Skeletal muscle tissue (tissue), 4 donors: ENCODE data around the gene AKAP13. TPM values are rescaled to one million over a fixed set of nuclear protein-coding genes. Genes with fewer than 3 reads are reported as not detected.

Experiments
- H3K27ac ChIP-seq: one replicate; pipeline ENCODE4 v1.7.0; 2013; ENCODE audit warnings: mild to moderate bottlenecking, low read depth, low read length, inconsistent platforms
- H3K27me3 ChIP-seq, 3 donors: one replicate each; pipeline ENCODE4 v1.7.0; 2013; ENCODE audit warnings: low read length in 3 of 3; ENCODE audit not compliant: control insufficient read depth in 3 of 3, insufficient read depth in 3 of 3
- H3K36me3 ChIP-seq, 3 donors: one replicate each; pipeline ENCODE4 v1.7.0; 2013; ENCODE audit warnings: low read length in 3 of 3; ENCODE audit not compliant: control insufficient read depth in 3 of 3, insufficient read depth in 3 of 3
- H3K4me1 ChIP-seq, 3 donors: one replicate each; pipeline ENCODE4 v1.7.0; 2013; ENCODE audit warnings: low read length in 3 of 3, mild to moderate bottlenecking in 3 of 3; ENCODE audit not compliant: control insufficient read depth in 3 of 3, insufficient read depth in 3 of 3
- H3K4me3 ChIP-seq, 3 donors: one replicate each; pipeline ENCODE4 v1.7.0; 2013; ENCODE audit warnings: low read length in 3 of 3
- H3K9ac ChIP-seq, 3 donors: one replicate each; pipeline ENCODE4 v1.7.0; 2013; ENCODE audit warnings: low read length in 3 of 3, mild to moderate bottlenecking in 3 of 3, moderate library complexity in 2 of 3, low read depth in 1 of 3
- H3K9me3 ChIP-seq, 3 donors: one replicate each; pipeline ENCODE4 v1.7.0; 2013; ENCODE audit warnings: low read length in 3 of 3; ENCODE audit not compliant: control insufficient read depth in 3 of 3
- total RNA-seq: library from RNA; depleted of rRNA; stranded (reverse); fragments of >200 nt; gene quantifications from one replicate; pipeline ENCODE4 v1.2.3, GENCODE V29; 2014
- donor health status: Osteomylitis.

Gene AKAP13
- total RNA-seq, 1 donor from 2014 or later = 129 TPM

DNA sequence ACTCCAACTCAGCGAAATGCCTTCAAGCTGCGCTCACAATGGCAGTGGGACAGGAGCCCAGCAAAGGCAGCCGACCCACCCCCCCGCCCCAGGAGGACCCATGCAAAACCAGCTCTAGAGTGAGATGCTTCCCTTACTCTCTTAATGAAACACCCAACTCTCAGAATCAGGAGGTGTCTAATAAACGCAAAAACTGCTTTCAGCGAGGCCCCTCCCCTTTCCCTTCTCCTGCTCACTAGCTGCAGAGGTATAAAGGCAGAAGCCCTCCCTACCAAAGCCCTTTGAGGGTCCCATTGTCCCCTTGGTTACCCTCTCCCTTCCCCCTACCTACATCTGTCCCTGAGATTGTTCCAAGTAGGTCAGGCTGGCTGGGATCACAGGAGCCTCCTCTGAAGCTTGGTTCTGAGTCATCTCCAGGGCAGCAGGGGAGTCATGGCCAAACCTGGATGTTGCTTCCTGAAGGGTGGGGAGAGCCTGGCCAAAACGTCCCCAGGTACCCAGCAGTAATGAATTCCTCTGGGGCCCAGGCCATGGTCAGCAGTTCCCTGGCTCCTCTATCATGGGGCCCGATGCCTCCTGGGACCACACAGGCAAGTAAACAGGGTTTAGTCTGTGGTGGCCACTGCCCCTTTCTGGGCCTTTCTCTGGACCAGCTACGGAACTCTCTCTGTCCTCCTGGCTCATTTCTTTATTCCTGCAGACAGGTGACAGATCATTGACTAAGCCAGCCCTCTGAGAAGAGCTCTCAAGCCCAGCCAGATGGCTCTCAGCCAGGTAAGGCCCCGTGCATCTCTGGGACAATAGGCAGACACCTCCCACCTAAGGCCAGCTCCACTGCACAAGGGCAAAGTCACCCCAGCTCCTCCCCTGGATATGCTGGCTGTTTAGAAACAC is 405.7 kb downstream of the AKAP13 start:
- H3K27ac ChIP-seq = peak overlapping the region; percentile 86
- peak overlapping the region; percentile 50 to 56 (median 51) for H3K4me3 ChIP-seq

DNA sequence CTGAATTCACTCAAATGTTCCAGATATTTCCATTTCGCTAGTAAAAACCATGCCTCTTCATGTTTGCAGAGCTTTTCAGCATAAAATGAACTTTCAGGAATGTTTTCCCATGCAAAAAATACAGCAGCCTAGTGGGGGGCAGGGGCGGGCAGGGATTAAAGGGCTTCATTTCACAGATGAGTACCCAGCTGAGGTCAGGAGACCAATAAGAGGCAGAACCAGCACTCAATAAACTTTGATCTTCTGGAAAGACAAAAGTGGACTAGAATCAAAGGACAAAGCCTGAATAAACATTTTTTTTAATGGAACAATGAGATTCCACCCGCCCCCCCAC is 406.3 kb downstream of the AKAP13 start:
- Histone ChIP-seq H3K4me3 (peak overlapping the region in 2 of 3 donors; percentile 51 to 56), H3K27me3 (no peaks in the 10 kb centered on the region), H3K9me3 (no peaks in the 10 kb centered on the region), H3K36me3 (no peaks in the 10 kb centered on the region), H3K9ac (peak overlapping the region; percentile 51 to 73 (median 51)), H3K27ac (peak overlapping the region; percentile 86), H3K4me1 (peaks cover 25 to 41% (median 40%) of the 10 kb centered on the region in 3 donors)

More for the DNA sequence above, 405.7 kb downstream of the AKAP13 start:
- Histone ChIP-seq H3K4me1 (peaks cover 25 to 41% (median 41%) of the 10 kb centered on the region in 3 donors), H3K36me3 (no peaks in the 10 kb centered on the region), H3K27me3 (no peaks in the 10 kb centered on the region), H3K9me3 (no peaks in the 10 kb centered on the region), H3K9ac (peak overlapping the region; percentile 51 to 73 (median 54))

GRCh38 chr15:85788771-85789495 is 408.5 kb downstream of the AKAP13 start:
- no peak overlapping the region for H3K4me3 ChIP-seq
- H3K27ac ChIP-seq = no peak overlapping the region
- H3K9ac ChIP-seq = no peak overlapping the region
- no peaks in the 10 kb centered on the region for H3K27me3 ChIP-seq
- H3K4me1 ChIP-seq = peaks cover 42 to 56% (median 47%) of the 10 kb centered on the region in 3 donors
- H3K9me3 ChIP-seq = no peaks in the 10 kb centered on the region
- H3K36me3 ChIP-seq = no peaks in the 10 kb centered on the region

GRCh38 chr15:85789496-85789875 is 409.1 kb downstream of the AKAP13 start:
- H3K27me3 ChIP-seq = no peaks in the 10 kb centered on the region
- H3K36me3 ChIP-seq = no peaks in the 10 kb centered on the region
- no peak overlapping the region for H3K4me3 ChIP-seq
- no peak overlapping the region for H3K9ac ChIP-seq
- H3K27ac ChIP-seq = no peak overlapping the region
- no peaks in the 10 kb centered on the region for H3K9me3 ChIP-seq
- H3K4me1 ChIP-seq = peaks cover 43 to 57% (median 48%) of the 10 kb centered on the region in 3 donors

DNA sequence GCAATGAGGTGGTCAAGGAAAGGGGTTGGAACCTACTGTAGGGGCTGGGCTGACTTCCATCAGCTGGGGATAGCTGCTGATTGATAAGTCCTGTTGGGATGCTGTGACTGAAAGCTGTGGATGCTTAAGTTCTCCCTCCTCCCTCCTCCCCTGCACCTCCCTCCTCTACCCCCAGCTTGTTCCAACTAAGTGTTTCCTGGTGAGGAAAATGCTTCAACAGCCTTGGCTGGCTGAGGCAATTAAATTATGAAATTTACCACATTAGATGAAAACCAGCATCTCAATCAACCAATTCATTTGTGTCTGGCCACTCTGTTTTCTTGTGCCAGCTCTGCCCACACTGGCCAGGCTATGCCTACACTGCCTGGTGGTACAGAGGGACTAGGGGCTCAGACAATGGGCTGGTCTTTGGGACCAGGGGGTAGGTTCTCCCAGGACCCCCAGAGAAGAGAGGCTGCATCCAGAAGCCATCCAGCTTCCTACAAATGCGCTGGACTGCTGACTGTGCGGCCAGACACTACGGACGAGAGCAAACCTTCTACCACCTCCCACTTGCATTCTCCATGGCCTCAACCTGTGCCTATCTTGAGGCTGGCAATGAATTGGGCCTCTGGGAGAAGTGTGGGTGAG is 411.8 kb downstream of the AKAP13 start:
- no peaks in the 10 kb centered on the region for H3K36me3 ChIP-seq
- H3K4me3 ChIP-seq = peak overlapping the region in 1 of 3 donors; percentile 13
- no peak overlapping the region for H3K27ac ChIP-seq
- no peaks in the 10 kb centered on the region for H3K9me3 ChIP-seq
- no peaks in the 10 kb centered on the region for H3K27me3 ChIP-seq
- H3K4me1 ChIP-seq = peaks cover 31 to 45% (median 33%) of the 10 kb centered on the region in 3 donors
- H3K9ac ChIP-seq = peak overlapping the region in 1 of 3 donors; percentile 8

- no peaks in the 10 kb centered on the region for H3K9me3 ChIP-seq
- no peaks in the 10 kb centered on the region for H3K27me3 ChIP-seq
- peak overlapping the region; percentile 83 to 85 (median 85) for H3K9ac ChIP-seq
These were observed 412.6 kb downstream of the AKAP13 start for GRCh38 chr15:85792912-85793590.

DNA sequence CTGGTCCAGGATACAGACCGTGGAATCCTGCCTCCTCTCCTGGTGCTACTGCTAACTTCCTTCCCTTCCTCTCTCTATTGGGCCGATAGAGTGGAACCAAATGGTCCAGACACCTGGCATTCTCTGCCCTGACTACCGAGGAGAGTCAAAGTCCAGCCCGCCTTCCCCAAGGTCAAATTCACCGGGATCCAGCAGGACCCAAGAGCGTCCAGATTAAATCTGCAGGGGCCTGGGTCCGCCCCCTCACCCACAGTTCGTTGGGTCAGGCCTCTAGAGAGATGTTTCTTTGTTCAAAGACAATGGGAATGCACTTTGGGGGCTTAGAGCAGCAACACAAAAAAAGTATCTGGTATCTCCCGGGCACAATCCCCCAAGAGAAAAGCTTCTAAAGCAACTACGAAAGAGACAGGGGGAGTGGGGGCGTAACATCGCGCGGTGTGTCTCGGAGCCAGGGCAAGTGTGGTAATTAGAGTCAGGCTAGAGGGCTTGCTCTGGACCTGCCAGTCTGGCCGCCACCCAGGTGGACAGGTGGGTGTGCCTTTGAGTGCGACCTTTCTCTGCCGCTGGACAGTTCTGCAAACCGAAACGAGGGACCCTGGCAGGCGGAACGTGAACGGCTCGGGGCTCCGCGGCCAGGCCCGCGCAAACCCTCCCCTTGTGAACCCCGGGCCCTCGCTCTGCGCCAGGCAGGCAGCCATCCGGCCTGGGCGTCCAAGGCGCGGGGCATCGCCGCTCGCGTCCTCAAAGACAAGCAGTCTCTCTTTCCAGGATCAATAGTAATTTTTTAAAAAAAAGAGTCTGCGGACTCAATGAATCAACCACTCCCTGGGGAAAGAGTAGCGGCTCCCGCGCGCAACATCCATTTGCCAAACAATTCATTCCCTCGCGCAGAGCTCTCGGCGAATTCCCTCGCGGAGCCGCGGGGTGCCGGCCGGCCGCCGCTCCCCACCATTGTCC is 413.5 kb downstream of the AKAP13 start:
- Histone ChIP-seq H3K4me3 (peak overlapping the region; percentile 86 to 87 (median 86)), H3K27me3 (no peaks in the 10 kb centered on the region), H3K27ac (peak overlapping the region; percentile 89), H3K4me1 (peaks cover 21 to 39% (median 26%) of the 10 kb centered on the region in 3 donors), H3K9ac (peak overlapping the region; percentile 83 to 85 (median 85)), H3K36me3 (no peaks in the 10 kb centered on the region), H3K9me3 (no peaks in the 10 kb centered on the region)

More at GRCh38 chr15:85792912-85793590, 412.6 kb downstream of the AKAP13 start:
- Histone ChIP-seq H3K4me3 (peak overlapping the region; percentile 86 to 87 (median 86)), H3K27ac (peak overlapping the region; percentile 89), H3K36me3 (no peaks in the 10 kb centered on the region), H3K4me1 (peaks cover 27 to 43% (median 33%) of the 10 kb centered on the region in 3 donors)

GRCh38 chr15:85794598-85795336 is 414.4 kb downstream of the AKAP13 start, which contains the start of gene KLHL25:
Gene KLHL25 (minus strand): TSS chr15:85794925. CDS start chr15:85769810, 25,115 bp downstream.
- H3K9me3 ChIP-seq = no peaks in the 10 kb centered on the region
- no peaks in the 10 kb centered on the region for H3K36me3 ChIP-seq
- peak within 1 kb of the TSS; percentile 89 for H3K27ac ChIP-seq
- peak within 1 kb of the TSS; percentile 83 to 85 (median 85) for H3K9ac ChIP-seq
- peak within 1 kb of the TSS; percentile 86 to 87 (median 87) for H3K4me3 ChIP-seq
- H3K27me3 ChIP-seq = no peaks in the 10 kb centered on the region
- H3K4me1 ChIP-seq = peaks cover 21 to 34% (median 24%) of the 10 kb centered on the region in 3 donors
